ENCODE data around the gene CLDN9.

CLDN9 gene

GRCh38 chr16:3063625-3064386 lies 51.1 kb downstream of the CLDN9 start:
- TF ChIP-seq, protein P1, sequence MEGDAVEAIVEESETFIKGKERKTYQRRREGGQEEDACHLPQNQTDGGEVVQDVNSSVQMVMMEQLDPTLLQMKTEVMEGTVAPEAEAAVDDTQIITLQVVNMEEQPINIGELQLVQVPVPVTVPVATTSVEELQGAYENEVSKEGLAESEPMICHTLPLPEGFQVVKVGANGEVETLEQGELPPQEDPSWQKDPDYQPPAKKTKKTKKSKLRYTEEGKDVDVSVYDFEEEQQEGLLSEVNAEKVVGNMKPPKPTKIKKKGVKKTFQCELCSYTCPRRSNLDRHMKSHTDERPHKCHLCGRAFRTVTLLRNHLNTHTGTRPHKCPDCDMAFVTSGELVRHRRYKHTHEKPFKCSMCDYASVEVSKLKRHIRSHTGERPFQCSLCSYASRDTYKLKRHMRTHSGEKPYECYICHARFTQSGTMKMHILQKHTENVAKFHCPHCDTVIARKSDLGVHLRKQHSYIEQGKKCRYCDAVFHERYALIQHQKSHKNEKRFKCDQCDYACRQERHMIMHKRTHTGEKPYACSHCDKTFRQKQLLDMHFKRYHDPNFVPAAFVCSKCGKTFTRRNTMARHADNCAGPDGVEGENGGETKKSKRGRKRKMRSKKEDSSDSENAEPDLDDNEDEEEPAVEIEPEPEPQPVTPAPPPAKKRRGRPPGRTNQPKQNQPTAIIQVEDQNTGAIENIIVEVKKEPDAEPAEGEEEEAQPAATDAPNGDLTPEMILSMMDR (IDR thresholded peaks at IDR 0.05): no peak
